H1 (cell line): ENCODE data around the gene ZNF546. TPM values are rescaled to one million over a fixed set of nuclear protein-coding genes. Genes with fewer than 3 reads are reported as not detected.

ENCODE experiments used
- CTCF ChIA-PET: fragments of 300-600 bp; sonication (Branson Sonifier 250); formaldehyde crosslinking; loops from one replicate; lab custom pipeline; 2021; ENCODE audit not compliant: partially characterized antibody; lab: Charles Lee
- POLR2A ChIA-PET: fragments of 300-600 bp; sonication (Branson Sonifier 250); formaldehyde crosslinking; loops from one replicate; lab custom pipeline; 2021; ENCODE audit warnings: inconsistent platforms; ENCODE audit not compliant: partially characterized antibody; lab: Charles Lee
- DNase-seq, 2 experiments: peaks; one replicate each; pipeline versions ENCODE4 v3.0.0 to v3.0.0-alpha.2; 2010 to 2022; ENCODE audit warnings: low spot score in 2 of 2, low read depth in 1 of 2, mixed read lengths in 1 of 2
- FAIRE-seq: peaks from 2 replicates; lab custom pipeline; 2011; peaks lifted over from hg19 to GRCh38; lab: Jason Lieb, UNC
- H2AFZ ChIP-seq: 2 replicates; pipeline ENCODE4 v1.8.1; 2012; ENCODE audit warnings: low read length, inconsistent platforms
- H2AK5ac ChIP-seq: 2 replicates; pipeline ENCODE4 v1.6.1; 2013; ENCODE audit warnings: low read depth, low read length
- H2BK120ac ChIP-seq: replicated peaks from 2 replicates; pipeline ENCODE3; 2013; ENCODE audit warnings: low read depth, low read length, inconsistent platforms
- H2BK12ac ChIP-seq: 2 replicates; pipeline ENCODE4 v1.6.1; 2013; ENCODE audit warnings: low read depth, low read length
- H2BK15ac ChIP-seq: 2 replicates; pipeline ENCODE4 v1.6.1; 2013; ENCODE audit warnings: low read length
- H2BK20ac ChIP-seq: 2 replicates; pipeline ENCODE4 v1.6.1; 2013; ENCODE audit warnings: low read length
- H2BK5ac ChIP-seq: 2 replicates; pipeline ENCODE4 v1.6.1; 2013; ENCODE audit warnings: low read depth, low read length
- H3K14ac ChIP-seq: 2 replicates; pipeline ENCODE4 v1.6.1; 2013; ENCODE audit warnings: inconsistent platforms; ENCODE audit not compliant: insufficient read length
- H3K18ac ChIP-seq: 2 replicates; pipeline ENCODE4 v1.6.1; 2013; ENCODE audit warnings: low read length; ENCODE audit errors: extremely low read depth
- H3K23ac ChIP-seq: 2 replicates; pipeline ENCODE4 v1.6.1; 2013; ENCODE audit warnings: inconsistent platforms; ENCODE audit not compliant: insufficient read length
- H3K23me2 ChIP-seq: 2 replicates; pipeline ENCODE4 v1.6.1; 2013; ENCODE audit warnings: low read depth, low read length
- H3K27ac ChIP-seq: 2 replicates; pipeline ENCODE4 v1.6.1; 2011; ENCODE audit warnings: low read depth, low read length, inconsistent platforms
- H3K27me3 ChIP-seq, 4 experiments: replicated peaks in 1 of 4; 1 replicate in 1 of 4; 2 replicates in 3 of 4; pipeline versions ENCODE4 v1.6.1 to v1.8.1; 2011 to 2013; ENCODE audit warnings: low read length in 3 of 4, mild to moderate bottlenecking in 3 of 4, inconsistent platforms in 2 of 4, mixed read lengths in 2 of 4, moderate library complexity in 1 of 4; ENCODE audit not compliant: control insufficient read depth in 3 of 4, insufficient read depth in 3 of 4; ENCODE audit errors: extremely low read depth in 1 of 4
- H3K36me3 ChIP-seq, 4 experiments: 2 replicates each; pipeline versions ENCODE4 v1.6.1 to v1.8.1; 2011 to 2013; ENCODE audit warnings: mild to moderate bottlenecking in 4 of 4, low read length in 3 of 4, moderate library complexity in 2 of 4, control low read depth in 1 of 4, inconsistent platforms in 1 of 4; ENCODE audit not compliant: insufficient read depth in 4 of 4, control insufficient read depth in 2 of 4
- H3K4ac ChIP-seq: replicated peaks from 2 replicates; pipeline ENCODE3; 2013; ENCODE audit warnings: low read length, low read depth, mixed read lengths, inconsistent platforms; ENCODE audit not compliant: insufficient read length
- H3K4me1 ChIP-seq, 4 experiments: replicated peaks in 1 of 4; 1 replicate in 1 of 4; 2 replicates in 3 of 4; pipeline versions ENCODE4 v1.6.1 to v1.8.1; 2011 to 2013; ENCODE audit warnings: low read length in 3 of 4, inconsistent platforms in 2 of 4, mixed read lengths in 1 of 4; ENCODE audit not compliant: insufficient read depth in 4 of 4, control insufficient read depth in 3 of 4
- H3K4me2 ChIP-seq, 2 experiments: 2 replicates each; pipeline versions ENCODE4 v1.6.1 to v1.8.1; 2011 to 2013; ENCODE audit warnings: low read depth in 2 of 2, low read length in 2 of 2, control low read depth in 1 of 2, inconsistent platforms in 1 of 2, mild to moderate bottlenecking in 1 of 2; ENCODE audit not compliant: insufficient read depth in 1 of 2
- H3K4me3 ChIP-seq, 4 experiments: fragments of 200-600, 300-600 bp in 1 of 4; sonication (generic), shearing (Covaris generic), sonication (Bioruptor Twin) in 1 of 4; 2 replicates each; pipeline versions ENCODE4 v1.5.1 to v1.8.1; 2011 to 2016; ENCODE audit warnings: low read length in 4 of 4, low read depth in 3 of 4, control low read depth in 2 of 4, inconsistent platforms in 2 of 4, mild to moderate bottlenecking in 2 of 4, mixed read lengths in 1 of 4, moderate library complexity in 1 of 4; ENCODE audit not compliant: insufficient read depth in 2 of 4; ENCODE audit errors: extremely low read depth in 1 of 4
- H3K56ac ChIP-seq: replicated peaks from 2 replicates; pipeline ENCODE3; 2013; ENCODE audit warnings: low read depth, mild to moderate bottlenecking, mixed read lengths, low read length, inconsistent platforms; ENCODE audit not compliant: insufficient read length
- H3K79me1 ChIP-seq: 2 replicates; pipeline ENCODE4 v1.6.1; 2013; ENCODE audit warnings: low read depth, low read length, control low read depth
- H3K79me2 ChIP-seq, 2 experiments: 2 replicates each; pipeline versions ENCODE4 v1.6.1 to v1.8.1; 2012 to 2013; ENCODE audit warnings: low read length in 2 of 2, mild to moderate bottlenecking in 2 of 2, inconsistent platforms in 1 of 2; ENCODE audit not compliant: insufficient read depth in 2 of 2, control insufficient read depth in 1 of 2
- H3K9ac ChIP-seq, 4 experiments: replicated peaks in 1 of 4; 1 replicate in 1 of 4; 2 replicates in 3 of 4; pipeline versions ENCODE4 v1.6.1 to v1.8.1; 2011 to 2013; ENCODE audit warnings: low read depth in 3 of 4, low read length in 3 of 4, control low read depth in 2 of 4, mild to moderate bottlenecking in 2 of 4, moderate library complexity in 2 of 4, inconsistent platforms in 1 of 4; ENCODE audit errors: extremely low read depth in 1 of 4
- H3K9me3 ChIP-seq, 2 experiments: 2 replicates each; pipeline versions ENCODE4 v1.6.1 to v1.8.1; 2012 to 2013; ENCODE audit warnings: mild to moderate bottlenecking in 2 of 2, moderate library complexity in 2 of 2, control low read depth in 1 of 2, inconsistent platforms in 1 of 2, low read depth in 1 of 2, low read length in 1 of 2, mixed read lengths in 1 of 2; ENCODE audit not compliant: insufficient read depth in 2 of 2
- H4K20me1 ChIP-seq, 2 experiments: replicated peaks in 1 of 2; 2 replicates each; pipeline versions ENCODE3 to v1.8.1; 2011 to 2013; ENCODE audit warnings: inconsistent platforms in 2 of 2, low read length in 2 of 2, mild to moderate bottlenecking in 1 of 2; ENCODE audit not compliant: insufficient read depth in 2 of 2, control insufficient read depth in 1 of 2
- H4K5ac ChIP-seq: 2 replicates; pipeline ENCODE4 v1.6.1; 2013; ENCODE audit warnings: low read length, low read depth, mixed read lengths, inconsistent platforms; ENCODE audit not compliant: insufficient read length
- H4K8ac ChIP-seq: 2 replicates; pipeline ENCODE4 v1.8.0; 2013; ENCODE audit warnings: mild to moderate bottlenecking, moderate library complexity, low read length, inconsistent platforms; ENCODE audit not compliant: insufficient read depth; ENCODE audit errors: extremely low read depth
- H4K91ac ChIP-seq: replicated peaks from 2 replicates; pipeline ENCODE3; 2013; ENCODE audit warnings: low read length, mixed read lengths, inconsistent platforms; ENCODE audit not compliant: insufficient read length
- ASH2L ChIP-seq: fragments of 200-600, 300-600 bp; sonication (generic); IDR thresholded peaks from one replicate; pipeline ENCODE4 v1.7.1; 2017; ENCODE audit warnings: low read length
- CHD2 ChIP-seq: IDR thresholded peaks from 2 replicates; pipeline ENCODE4 v1.6.1; 2012; ENCODE audit warnings: low read length, improper control_type of control experiment
- KDM1A ChIP-seq: fragments of 200-600, 300-600 bp; sonication (generic); IDR thresholded peaks from 2 replicates; pipeline ENCODE4 v1.7.1; 2016; ENCODE audit warnings: mild to moderate bottlenecking, low read length, borderline replicate concordance
- SIRT6 ChIP-seq: IDR thresholded peaks from one replicate; pipeline ENCODE4 v1.7.1; 2012; ENCODE audit warnings: low read length, inconsistent platforms
- SIX5 ChIP-seq: IDR thresholded peaks from 2 replicates; pipeline ENCODE4 v1.6.1; 2011; ENCODE audit warnings: mild to moderate bottlenecking, low read depth, low read length
- SP1 ChIP-seq: IDR thresholded peaks from 2 replicates; pipeline ENCODE4 v1.6.1; 2011; ENCODE audit warnings: low read depth, low read length
- WGBS, 2 experiments: shearing (Covaris generic) in 1 of 2; methylation state at CpG; one replicate each; pipeline versions ENCODE4 v1.1.6 to v1.1.7; 2013 to 2015; ENCODE audit warnings: low lambda C conversion rate in 2 of 2, mixed read lengths in 2 of 2, inconsistent platforms in 1 of 2, low coverage in 1 of 2, missing lambda C conversion rate in 1 of 2; ENCODE audit not compliant: insufficient replicate concordance in 2 of 2, insufficient coverage in 1 of 2, insufficient read length in 1 of 2; ENCODE audit errors: extremely low coverage in 1 of 2, missing lambda C conversion rate in 1 of 2; 5-methylcytosine and 5-hydroxymethylcytosine counted together
- polyA plus RNA-seq, 7 experiments: library from polyadenylated mRNA; depleted of rRNA in 3 of 7; stranded (reverse) in 5 of 7; unstranded in 2 of 7; fragments of >200 nt in 5 of 7; fragments of 200-250 nt in 2 of 7; gene quantifications; 1 replicate in 5 of 7; 2 replicates in 1 of 7; 4 replicates in 1 of 7; pipeline versions ENCODE4 v1.2.1 to v1.2.3, GENCODE V29; 2011 to 2013; ENCODE audit warnings: missing spikeins in 2 of 7, mixed read lengths in 2 of 7
- total RNA-seq: library from RNA; stranded (reverse); fragmentation: NEBNext Ultra II Directional; extraction: Animal tissue kit (Norgen Biotek cat#: 25700); gene quantifications from 2 replicates; pipeline ENCODE4 v1.2.1, GENCODE V29; 2021

The ZNF546 gene
- total and polyA plus RNA-seq, 2 of the 8 experiments (the other 6 are each of a cell fraction or from before 2014, with no cell fraction given): 0.21 to 1.1 TPM

DNA sequence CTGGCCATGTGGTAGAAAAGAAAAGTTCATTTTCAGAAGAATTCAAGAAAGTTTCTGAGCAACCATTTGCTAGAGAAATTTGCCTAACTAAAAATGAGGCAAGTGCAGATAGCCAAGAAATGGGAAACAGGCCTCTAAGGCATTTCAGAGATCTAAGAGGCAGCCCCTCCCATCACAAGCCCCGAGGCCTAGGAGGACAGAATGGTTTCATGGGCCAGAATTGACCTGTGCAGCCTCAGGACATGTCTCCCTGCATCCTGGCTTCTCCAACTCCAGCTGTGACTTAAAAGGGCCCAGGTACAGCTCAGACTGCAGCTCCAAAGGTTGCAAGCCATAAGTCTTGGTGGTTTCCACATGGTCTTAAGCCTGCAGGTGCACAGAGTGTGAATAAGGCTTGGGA is 3.3 kb upstream of the ZNF546 start:
- Histone ChIP-seq H4K5ac (no peak overlapping the region), H3K18ac (no peak overlapping the region), H3K4ac (no peak overlapping the region), H3K27ac (no peak overlapping the region), H2BK15ac (no peak overlapping the region), H4K20me1 (no peaks in the 10 kb centered on the region), H3K4me2 (no peak overlapping the region), H3K79me1 (peaks cover 3% of the 10 kb centered on the region; the same call in 1 of the 2 replicates), H3K23me2 (peaks cover 9% of the 10 kb centered on the region), H4K91ac (no peak overlapping the region), H4K8ac (no peak overlapping the region), H2BK5ac (no peak overlapping the region), H3K79me2 (peaks cover 5 to 26% of the 10 kb centered on the region in 2 experiments; a peak in 3 of 4 replicates), H2AK5ac (no peak overlapping the region), H3K56ac (no peak overlapping the region), H2AFZ (no peak overlapping the region), H3K4me3 (no peak overlapping the region), H3K4me1 (peaks cover 0 to 3% (median 1%) of the 10 kb centered on the region in 4 experiments; a peak in 3 of 7 replicates), H2BK120ac (no peak overlapping the region), H3K9ac (no peak overlapping the region), H2BK20ac (no peak overlapping the region), H2BK12ac (no peak overlapping the region), H3K27me3 (no peaks in the 10 kb centered on the region), H3K23ac (no peak overlapping the region), H3K9me3 (peaks cover 9 to 15% of the 10 kb centered on the region in 2 experiments; a peak in 2 of 4 replicates), H3K14ac (no peak overlapping the region), H3K36me3 (no peaks in the 10 kb centered on the region)
- POLR2A ChIA-PET: interaction anchor here (0.7 kb wide), 1 partner anchor 371 kb away, joined by 3 read pairs; no protein-coding TSS in a partner anchor
- 86% methylated on average over 1 of the region's 1 CpG; no CpG with 5 or more reads in 1 of the 2 experiments for WGBS, 2 experiments
- FAIRE-seq (no peak), DNase-seq (no peak)
- CTCF ChIA-PET: no interaction called here
- TF ChIP-seq CHD2 (no peak), SIX5 (no peak), KDM1A (no peak), ASH2L (no peak), SIRT6 (no peak), SP1 (no peak)
